Panc1 (cell line): Measurements from ENCODE around the gene LRFN2. TPM values are rescaled to one million over a fixed set of nuclear protein-coding genes. Genes with fewer than 3 reads are reported as not detected.

Experiments used
- ATAC-seq: fragments of 200-7000 bp; cut with Tn5 transposase; 2 replicates; pipeline ENCODE4 v1.9.1; 2020; ENCODE audit warnings: mild to moderate bottlenecking, moderate library complexity
- BruUV-seq: library from RNA; stranded (reverse); fragments of 400-500 nt; replicated peaks from 2 replicates; lab custom pipeline; 2021; lab: Mats Ljungman, UMichigan
- CTCF ChIA-PET: fragments of 300-600 bp; sonication (Branson Sonifier 250); formaldehyde crosslinking; loops from one replicate; lab custom pipeline; 2022; ENCODE audit warnings: antibody characterized with exemption; lab: Charles Lee
- POLR2A ChIA-PET: fragments of 300-600 bp; sonication (Branson Sonifier 250); formaldehyde crosslinking; loops from one replicate; lab custom pipeline; 2022; ENCODE audit warnings: antibody characterized with exemption; lab: Charles Lee
- DNase-seq: peaks from one replicate; pipeline ENCODE4 v3.0.0-alpha.2; 2010; ENCODE audit warnings: low read depth, low spot score
- H3K27ac ChIP-seq: 2 replicates; pipeline ENCODE4 v1.5.1; 2011; ENCODE audit warnings: mild to moderate bottlenecking, low read length, inconsistent platforms
- H3K27me3 ChIP-seq: fragments of 200-500 bp; sonication (Bioruptor generic); 2 replicates; pipeline ENCODE4 v1.6.0; 2014; ENCODE audit warnings: low read length, inconsistent platforms; ENCODE audit not compliant: control insufficient read depth, insufficient read depth
- H3K36me3 ChIP-seq: fragments of 200-500 bp; sonication (Bioruptor generic); 2 replicates; pipeline ENCODE4 v1.5.1; 2014; ENCODE audit warnings: inconsistent platforms, mild to moderate bottlenecking, low read length, moderate library complexity; ENCODE audit not compliant: control insufficient read depth, insufficient read depth
- H3K4me1 ChIP-seq: 2 replicates; pipeline ENCODE4 v1.5.1; 2011; ENCODE audit warnings: inconsistent platforms, mild to moderate bottlenecking, low read length, moderate library complexity; ENCODE audit not compliant: control insufficient read depth, insufficient read depth
- H3K4me3 ChIP-seq, 2 experiments: 2 replicates each; pipeline ENCODE4 v1.5.1; 2011 to 2012; ENCODE audit warnings: low read depth in 2 of 2, low read length in 2 of 2, mild to moderate bottlenecking in 2 of 2, inconsistent platforms in 1 of 2, moderate library complexity in 1 of 2
- H3K9me3 ChIP-seq: fragments of 200-500 bp; sonication (Bioruptor generic); 2 replicates; pipeline ENCODE4 v1.5.1; 2014; ENCODE audit warnings: low read depth, mild to moderate bottlenecking, inconsistent platforms, low read length, moderate library complexity; ENCODE audit not compliant: control insufficient read depth, insufficient read depth
- CTCF ChIP-seq: fragments of 450-650 bp; IDR thresholded peaks from 2 replicates; pipeline ENCODE4 v1.5.1; 2017; ENCODE audit warnings: mild to moderate bottlenecking
- POLR2AphosphoS5 ChIP-seq: IDR thresholded peaks from 2 replicates; pipeline ENCODE4 v1.6.1; 2012; ENCODE audit warnings: mild to moderate bottlenecking, low read depth, low read length, moderate library complexity
- REST ChIP-seq, 2 experiments: IDR thresholded peaks; 2 replicates each; pipeline ENCODE4 v1.6.1; 2011 to 2012; ENCODE audit warnings: low read depth in 2 of 2, control low read depth in 1 of 2, low read length in 1 of 2, mild to moderate bottlenecking in 1 of 2, moderate library complexity in 1 of 2; ENCODE audit not compliant: insufficient read depth in 1 of 2
- SIN3A ChIP-seq: IDR thresholded peaks from 2 replicates; pipeline ENCODE4 v1.6.1; 2012; ENCODE audit warnings: low read depth, mild to moderate bottlenecking, low read length, moderate library complexity, borderline replicate concordance; ENCODE audit not compliant: insufficient read depth
- TCF7L2 ChIP-seq: IDR thresholded peaks from 2 replicates; pipeline ENCODE4 v1.6.1; 2011; ENCODE audit warnings: mild to moderate bottlenecking, low read depth, low read length, inconsistent platforms
- in situ Hi-C: cut with HindIII; loops from 2 replicates; pipeline ENCODE4 v1.10.0; 2016; ENCODE audit warnings: low sequenced_read_pairs, low pct_unique_long_range_greater_than_20kb
- intact Hi-C: fragments of 100-400 bp; cut with micrococcal nuclease; formaldehyde crosslinking; loops from one replicate; pipeline ENCODE4 v1.10.0; 2022; ENCODE audit not compliant: unreplicated experiment
- total RNA-seq: library from RNA; stranded (reverse); gene quantifications from one replicate; pipeline ENCODE4 v1.2.1, GENCODE V29; 2021; ENCODE audit not compliant: unreplicated experiment

The LRFN2 gene
- total RNA-seq, 1 experiment from 2014 or later: 0.05 TPM

- TF ChIP-seq TCF7L2 (no peak), CTCF (no peak), SIN3A (no peak), POLR2AphosphoS5 (no peak), REST (IDR thresholded peaks at IDR 0.05; ENCODE audit: insufficient read depth in 1 of 2, low read depth in 2 of 2, low read length in 1 of 2) (no peak)
- ChIA-PET POLR2A (no interaction called here), CTCF (no interaction called here)
- intact Hi-C loops: no loop called here
- no TSS peak for BruUV-seq
- in situ Hi-C loops: no loop called here
- Histone ChIP-seq H3K27me3 (no peaks in the 10 kb centered on the region; the same call in 1 of the 2 replicates), H3K36me3 (no peaks in the 10 kb centered on the region), H3K27ac (no peak overlapping the region), H3K9me3 (no peaks in the 10 kb centered on the region), H3K4me3 (no peak overlapping the region), H3K4me1 (no peaks in the 10 kb centered on the region)
- ATAC-seq: no peak
- DNase-seq: no peak
Measured at GRCh38 chr6:40520084-40520483, 67.1 kb downstream of the LRFN2 start.

- no peaks in the 10 kb centered on the region for H3K9me3 ChIP-seq
- ChIA-PET CTCF (no interaction called here), POLR2A (no interaction called here)
- H3K36me3 ChIP-seq: no peaks in the 10 kb centered on the region
- H3K4me3 ChIP-seq: no peak overlapping the region
- in situ Hi-C loops: no loop called here
- BruUV-seq: no TSS peak
- DNase-seq (no peak), ATAC-seq (no peak)
- H3K27ac ChIP-seq: no peak overlapping the region
- H3K4me1 ChIP-seq: no peaks in the 10 kb centered on the region
- intact Hi-C loops: no loop called here
- no peak for TF ChIP-seq REST (IDR thresholded peaks at IDR 0.05; ENCODE audit: insufficient read depth in 1 of 2, low read depth in 2 of 2, low read length in 1 of 2)
- no peak for TF ChIP-seq POLR2AphosphoS5
- no peak for TF ChIP-seq TCF7L2
- TF ChIP-seq SIN3A: no peak
- H3K27me3 ChIP-seq: no peaks in the 10 kb centered on the region; the same call in 1 of the 2 replicates
Measured at GRCh38 chr6:40517654-40518053, 69.5 kb downstream of the LRFN2 start.
